HEK293T (cell line): Measurements from ENCODE around the gene LURAP1L.

ENCODE experiments used
- ARNT ChIP-seq: fragments of 450-650 bp; IDR thresholded peaks from 2 replicates; pipeline ENCODE4 v1.6.1; 2017; ENCODE audit warnings: mild to moderate bottlenecking
- BHLHE40 ChIP-seq: fragments of 450-650 bp; IDR thresholded peaks from 2 replicates; pipeline ENCODE4 v1.6.1; 2016; ENCODE audit warnings: mild to moderate bottlenecking, moderate library complexity, borderline replicate concordance
- CTBP1 ChIP-seq: fragments of 450-650 bp; IDR thresholded peaks from 2 replicates; pipeline ENCODE4 v1.6.1; 2016; ENCODE audit warnings: borderline replicate concordance
- ELF4 ChIP-seq: fragments of 450-650 bp; IDR thresholded peaks from 2 replicates; pipeline ENCODE4 v1.6.1; 2017; ENCODE audit warnings: antibody characterized with exemption
- FOXK2 ChIP-seq: fragments of 450-650 bp; IDR thresholded peaks from 2 replicates; pipeline ENCODE4 v1.6.1; 2016; ENCODE audit warnings: mild to moderate bottlenecking
- FOXM1 ChIP-seq: fragments of 450-650 bp; IDR thresholded peaks from 2 replicates; pipeline ENCODE4 v1.6.1; 2017; ENCODE audit warnings: mild to moderate bottlenecking, borderline replicate concordance
- HDGF ChIP-seq: fragments of 450-650 bp; IDR thresholded peaks from 2 replicates; pipeline ENCODE4 v1.6.1; 2017; ENCODE audit warnings: antibody characterized with exemption, borderline replicate concordance
- LEF1 ChIP-seq: fragments of 450-650 bp; IDR thresholded peaks from 2 replicates; pipeline ENCODE4 v1.6.1; 2017; ENCODE audit warnings: mild to moderate bottlenecking, borderline replicate concordance
- SP1 ChIP-seq: fragments of 450-650 bp; IDR thresholded peaks from 2 replicates; pipeline ENCODE4 v1.6.1; 2017
- SUZ12 ChIP-seq: fragments of 450-650 bp; IDR thresholded peaks from 2 replicates; pipeline ENCODE4 v1.6.1; 2016; ENCODE audit warnings: mild to moderate bottlenecking
- TARDBP ChIP-seq: fragments of 450-650 bp; IDR thresholded peaks from 2 replicates; pipeline ENCODE4 v1.6.1; 2016
- ZNF384 ChIP-seq: fragments of 450-650 bp; IDR thresholded peaks from 2 replicates; pipeline ENCODE4 v1.6.1; 2016

DNA sequence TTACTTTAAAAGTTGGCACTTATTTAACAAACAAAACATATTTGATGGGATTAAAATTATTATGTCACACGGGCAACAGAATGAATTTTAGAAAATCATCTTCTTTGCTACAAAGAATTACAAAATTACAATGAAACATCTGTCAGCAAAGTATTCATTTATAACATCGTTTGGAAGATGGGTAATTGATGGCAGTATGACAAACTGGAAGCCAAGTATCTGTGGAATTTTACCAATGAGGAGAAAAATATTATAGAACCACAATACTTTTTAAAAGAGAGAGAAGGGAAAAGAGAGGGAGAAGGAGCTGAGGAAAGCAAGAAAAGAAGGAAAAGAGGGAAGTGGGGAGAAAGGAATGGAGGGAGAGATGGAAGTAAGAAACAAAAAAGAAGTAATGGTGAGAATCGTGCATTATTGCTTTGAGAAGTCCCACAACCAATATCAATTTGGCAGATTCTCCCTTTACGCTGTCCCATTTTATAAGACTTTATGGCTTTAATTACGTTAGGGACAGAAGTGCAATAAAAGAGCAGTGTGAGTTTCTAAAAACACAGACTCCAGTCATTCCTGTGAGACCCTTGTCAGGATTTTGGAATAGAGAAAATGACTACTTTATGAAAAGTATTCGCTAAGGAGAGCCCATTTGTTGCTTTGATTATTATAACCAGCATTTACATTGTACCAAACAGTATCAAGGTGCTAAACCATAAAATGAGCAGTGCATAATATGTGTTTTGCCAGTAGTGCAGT is 76.7 kb downstream of the LURAP1L start:
- TF ChIP-seq FOXK2 (no peak), ELF4 (no peak), FOXM1 (no peak), ARNT (no peak), HDGF (no peak), CTBP1 (no peak), TARDBP (no peak), ZNF384 (no peak), SP1 (no peak), SUZ12 (no peak), BHLHE40 (no peak), LEF1 (no peak)
